A673 (cell line): Measurements from ENCODE around the gene AFF1. TPM values are rescaled to one million over a fixed set of nuclear protein-coding genes. Genes with fewer than 3 reads are reported as not detected.
"Not testable (repeated sequence)": the region's sequence is repeated elsewhere in the genome, so short reads cannot be mapped to it uniquely, and the experiment has no call there.

ENCODE experiments used
- BruUV-seq: library from RNA; stranded (reverse); fragments of 400-500 nt; replicated peaks from 2 replicates; lab custom pipeline; 2021; lab: Mats Ljungman, UMichigan
- CTCF ChIA-PET: fragments of 300-600 bp; sonication (Branson Sonifier 250); formaldehyde crosslinking; loops from one replicate; lab custom pipeline; 2022; ENCODE audit warnings: antibody characterized with exemption; lab: Charles Lee
- POLR2A ChIA-PET: fragments of 300-600 bp; sonication (Branson Sonifier 250); formaldehyde crosslinking; loops from one replicate; lab custom pipeline; 2022; ENCODE audit warnings: antibody characterized with exemption; ENCODE audit not compliant: low non-redundant PET; lab: Charles Lee
- DNase-seq: peaks from one replicate; pipeline ENCODE4 v3.0.0-alpha.2; 2015; ENCODE audit warnings: low spot score
- H3K27ac ChIP-seq: fragments of 200-600 bp; sonication (generic); 2 replicates; pipeline ENCODE4 v1.5.1; 2016; ENCODE audit warnings: mixed run types, low read depth, mild to moderate bottlenecking, mixed read lengths, antibody characterized with exemption, low read length; ENCODE audit not compliant: poor library complexity, severe bottlenecking
- H3K27me3 ChIP-seq: fragments of 200-600 bp; sonication (generic); replicated peaks from 2 replicates; pipeline ENCODE4 v1.6.1; 2017; ENCODE audit warnings: mixed run types, low read depth, mild to moderate bottlenecking, mixed read lengths, antibody characterized with exemption, low read length; ENCODE audit not compliant: insufficient read depth, poor library complexity
- H3K36me3 ChIP-seq: fragments of 200-600 bp; sonication (generic); 2 replicates; pipeline ENCODE4 v1.6.1; 2016; ENCODE audit warnings: mixed run types, mild to moderate bottlenecking, mixed read lengths, antibody characterized with exemption, low read length; ENCODE audit not compliant: insufficient read depth, poor library complexity, severe bottlenecking
- H3K4me1 ChIP-seq: fragments of 200-600 bp; sonication (generic); 2 replicates; pipeline ENCODE4 v1.6.1; 2017; ENCODE audit warnings: mixed run types, mild to moderate bottlenecking, mixed read lengths, antibody characterized with exemption, low read length; ENCODE audit not compliant: insufficient read depth, poor library complexity, severe bottlenecking
- H3K4me3 ChIP-seq: fragments of 200-600 bp; sonication (generic); 2 replicates; pipeline ENCODE4 v1.5.1; 2016; ENCODE audit warnings: low read depth, mixed run types, mild to moderate bottlenecking, mixed read lengths, low read length; ENCODE audit not compliant: poor library complexity, severe bottlenecking
- H3K9me3 ChIP-seq: fragments of 200-600 bp; sonication (generic); 2 replicates; pipeline ENCODE4 v1.6.1; 2016; ENCODE audit warnings: mixed run types, low read depth, mild to moderate bottlenecking, mixed read lengths, antibody characterized with exemption, low read length; ENCODE audit not compliant: poor library complexity, severe bottlenecking
- EZH2 ChIP-seq: fragments of 200-600 bp; sonication (generic); IDR thresholded peaks from 2 replicates; pipeline ENCODE4 v1.6.1; 2017; ENCODE audit warnings: borderline replicate concordance, low read depth, mild to moderate bottlenecking, mixed read lengths, antibody characterized with exemption, low read length; ENCODE audit not compliant: poor library complexity, severe bottlenecking
- intact Hi-C: fragments of 100-400 bp; cut with micrococcal nuclease; formaldehyde crosslinking; loops from one replicate; pipeline ENCODE4 v1.10.0; 2022; ENCODE audit not compliant: unreplicated experiment
- total RNA-seq: library from RNA; stranded (reverse); gene quantifications from 2 replicates; pipeline ENCODE4 v1.2.3, GENCODE V29; 2021
- TF ChIP-seq, protein P1 (sequence below): fragments of 300-800, 200-600 bp; sonication (generic); conservative IDR thresholded peaks from 2 replicates; pipeline ENCODE4 v1.5.1; 2017; ENCODE audit warnings: low read depth, mild to moderate bottlenecking, antibody characterized with exemption, low read length, moderate library complexity, mixed read lengths

The AFF1 gene
- total RNA-seq, 1 experiment from 2014 or later = 60.1 TPM

DNA sequence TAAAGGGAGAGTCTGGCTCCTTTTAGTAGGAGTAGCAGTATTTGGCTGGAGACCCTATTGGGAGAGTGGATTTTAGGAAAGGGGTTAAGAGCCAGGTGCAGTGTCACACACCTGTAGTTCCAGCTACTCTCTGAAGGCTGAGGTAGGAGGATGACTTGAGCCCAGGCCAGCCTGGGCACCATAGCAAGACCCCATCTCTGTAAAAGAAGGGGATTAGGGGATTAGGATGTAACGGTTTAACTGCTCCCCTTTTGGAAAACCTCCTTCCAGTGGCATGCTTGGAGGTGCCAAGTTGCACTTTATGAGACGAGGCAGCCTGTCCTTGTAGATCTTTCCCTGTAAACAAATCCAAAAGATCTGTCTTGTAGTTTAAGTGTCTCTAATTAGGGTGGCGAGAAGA, 145.7 kb downstream of the AFF1 start:
- H3K4me3 ChIP-seq = no peak overlapping the region
- H3K36me3 ChIP-seq = no peaks in the 10 kb centered on the region
- no peaks in the 10 kb centered on the region for H3K27me3 ChIP-seq
- DNase-seq = no peak
- no peak overlapping the region for H3K27ac ChIP-seq
- intact Hi-C loops = no loop called here
- peaks cover 26% of the 10 kb centered on the region for H3K4me1 ChIP-seq
- TF ChIP-seq, protein P1, sequence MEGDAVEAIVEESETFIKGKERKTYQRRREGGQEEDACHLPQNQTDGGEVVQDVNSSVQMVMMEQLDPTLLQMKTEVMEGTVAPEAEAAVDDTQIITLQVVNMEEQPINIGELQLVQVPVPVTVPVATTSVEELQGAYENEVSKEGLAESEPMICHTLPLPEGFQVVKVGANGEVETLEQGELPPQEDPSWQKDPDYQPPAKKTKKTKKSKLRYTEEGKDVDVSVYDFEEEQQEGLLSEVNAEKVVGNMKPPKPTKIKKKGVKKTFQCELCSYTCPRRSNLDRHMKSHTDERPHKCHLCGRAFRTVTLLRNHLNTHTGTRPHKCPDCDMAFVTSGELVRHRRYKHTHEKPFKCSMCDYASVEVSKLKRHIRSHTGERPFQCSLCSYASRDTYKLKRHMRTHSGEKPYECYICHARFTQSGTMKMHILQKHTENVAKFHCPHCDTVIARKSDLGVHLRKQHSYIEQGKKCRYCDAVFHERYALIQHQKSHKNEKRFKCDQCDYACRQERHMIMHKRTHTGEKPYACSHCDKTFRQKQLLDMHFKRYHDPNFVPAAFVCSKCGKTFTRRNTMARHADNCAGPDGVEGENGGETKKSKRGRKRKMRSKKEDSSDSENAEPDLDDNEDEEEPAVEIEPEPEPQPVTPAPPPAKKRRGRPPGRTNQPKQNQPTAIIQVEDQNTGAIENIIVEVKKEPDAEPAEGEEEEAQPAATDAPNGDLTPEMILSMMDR = no peak
- no peak for TF ChIP-seq EZH2
- ChIA-PET CTCF (no interaction called here), POLR2A (no interaction called here)
- no peaks in the 10 kb centered on the region for H3K9me3 ChIP-seq
- no TSS peak for BruUV-seq

DNA sequence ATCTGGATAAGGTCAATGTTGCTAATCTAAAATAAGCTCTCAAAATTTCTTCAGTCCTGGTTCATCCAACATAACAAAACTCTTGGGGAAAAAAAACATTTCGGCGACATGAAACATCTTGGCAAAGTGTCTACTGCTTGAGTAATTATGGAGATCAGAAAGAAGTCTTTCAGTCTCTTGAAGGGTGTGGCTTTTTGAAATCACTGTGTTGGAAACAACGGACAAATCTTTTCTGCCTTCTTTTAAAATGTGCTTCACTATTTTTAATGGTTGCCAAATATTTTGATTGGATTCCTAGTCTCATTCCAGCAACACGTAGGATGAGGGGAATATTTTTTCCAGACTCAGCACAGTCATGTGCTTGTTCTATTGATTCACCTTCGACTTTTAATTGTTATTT, 147.0 kb downstream of the AFF1 start:
- no TSS peak for BruUV-seq
- CTCF ChIA-PET = no interaction called here
- intact Hi-C loops = no loop called here

DNA sequence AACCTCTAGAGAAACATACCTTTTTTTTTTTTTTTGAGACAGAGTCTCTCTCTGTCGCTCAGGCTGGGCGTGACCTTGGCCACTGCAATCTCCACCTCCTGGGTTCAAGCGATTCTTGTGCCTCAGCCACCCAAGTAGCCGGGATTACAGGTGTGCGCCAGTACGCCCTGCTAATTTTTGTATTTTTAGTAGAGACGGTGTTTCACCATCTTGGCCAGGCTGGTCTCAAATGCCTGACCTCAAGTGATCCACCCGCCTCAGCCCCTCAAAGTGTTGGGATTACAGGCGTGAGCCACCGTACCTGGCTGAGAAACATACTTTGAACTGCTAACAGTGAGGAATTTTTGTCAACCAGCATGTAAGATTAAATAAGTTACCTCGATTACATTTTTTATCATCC, 150.9 kb downstream of the AFF1 start:
- BruUV-seq, H3K4me3 ChIP-seq, intact Hi-C loops, H3K9me3 ChIP-seq, H3K4me1 ChIP-seq, H3K27ac ChIP-seq, POLR2A ChIA-PET, CTCF ChIA-PET, DNase-seq, H3K27me3 ChIP-seq: not testable (repeated sequence)
- peaks cover 19% of the 10 kb centered on the region for H3K36me3 ChIP-seq

More for the DNA sequence above, 147.0 kb downstream of the AFF1 start:
- POLR2A ChIA-PET = no interaction called here
- DNase-seq = no peak
- TF ChIP-seq, protein P1 = no peak
- TF ChIP-seq EZH2 = no peak
- Histone ChIP-seq H3K4me1 (peaks cover 21% of the 10 kb centered on the region), H3K9me3 (no peaks in the 10 kb centered on the region), H3K36me3 (peaks cover 10% of the 10 kb centered on the region), H3K4me3 (no peak overlapping the region), H3K27ac (no peak overlapping the region), H3K27me3 (no peaks in the 10 kb centered on the region)

DNA sequence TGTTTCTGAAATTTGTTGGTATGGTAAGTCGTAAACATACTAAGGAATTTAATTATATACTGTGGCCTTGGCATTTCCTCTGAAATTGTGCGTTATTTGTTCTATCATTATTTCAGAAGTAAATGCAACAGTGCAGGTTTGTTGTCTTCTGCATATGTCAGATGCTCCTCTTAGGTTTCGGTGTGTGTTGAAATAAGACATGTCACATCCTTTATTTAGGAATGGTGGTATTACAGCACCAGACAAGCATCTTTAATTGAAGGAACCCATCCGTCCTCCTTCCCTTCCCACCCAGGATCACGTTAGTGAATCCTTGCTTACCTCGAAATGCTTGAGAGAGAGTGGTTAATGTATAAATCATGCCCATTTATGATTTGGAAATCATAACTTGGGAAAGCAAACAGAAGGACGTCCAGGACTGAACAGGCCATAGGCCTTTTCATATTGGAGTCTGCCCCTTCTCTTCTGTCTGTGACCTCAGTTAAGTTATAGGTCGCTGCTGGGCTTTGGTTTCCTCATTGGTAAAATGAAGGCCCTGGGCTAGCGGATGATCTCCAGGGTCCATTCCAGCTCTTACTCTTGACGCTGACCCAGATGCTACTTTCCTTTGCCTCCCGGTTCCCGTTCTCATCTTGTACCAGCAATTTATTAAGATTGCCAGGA, 151.5 kb downstream of the AFF1 start:
- Histone ChIP-seq H3K27me3 (no peaks in the 10 kb centered on the region), H3K4me1 (peaks cover 6% of the 10 kb centered on the region), H3K36me3 (peaks cover 19% of the 10 kb centered on the region), H3K27ac (no peak overlapping the region), H3K9me3 (no peaks in the 10 kb centered on the region), H3K4me3 (no peak overlapping the region)
- POLR2A ChIA-PET = no interaction called here
- no peak for DNase-seq
- CTCF ChIA-PET = no interaction called here
- intact Hi-C loops = no loop called here
- TF ChIP-seq, protein P1 = no peak
- no peak for TF ChIP-seq EZH2
- BruUV-seq = no TSS peak
